IMR-90 (cell line): ENCODE results near the gene XPR1. TPM values are rescaled to one million over a fixed set of nuclear protein-coding genes. Genes with fewer than 3 reads are reported as not detected.

Source experiments
- ATAC-seq: fragments of 200-7000 bp; cut with Tn5 transposase; 2 replicates; pipeline ENCODE4 v1.9.1; 2020; ENCODE audit warnings: low read depth, mild to moderate bottlenecking, moderate library complexity
- BruUV-seq: library from RNA; stranded (reverse); fragments of 400-500 nt; replicated peaks from 2 replicates; lab custom pipeline; 2021; lab: Mats Ljungman, UMichigan
- CTCF ChIA-PET: fragments of 300-600 bp; formaldehyde crosslinking; extraction: SDS; loops from one replicate; lab custom pipeline; 2021; ENCODE audit warnings: antibody characterized with exemption; lab: Yijun Ruan, JAX
- POLR2A ChIA-PET: fragments of 300-600 bp; sonication (Branson Sonifier 250); formaldehyde crosslinking; loops from one replicate; lab custom pipeline; 2022; ENCODE audit warnings: antibody characterized with exemption; ENCODE audit not compliant: unreplicated experiment; lab: Charles Lee
- DNase-seq: peaks from one replicate; pipeline ENCODE4 v3.0.0; 2013
- H2AFZ ChIP-seq: replicated peaks from 2 replicates; pipeline ENCODE3; 2013; ENCODE audit warnings: low read length, mild to moderate bottlenecking; ENCODE audit not compliant: poor library complexity
- H2AK5ac ChIP-seq: 2 replicates; pipeline ENCODE4 v1.6.1; 2013; ENCODE audit warnings: low read depth, low read length, inconsistent platforms
- H2AK9ac ChIP-seq: replicated peaks from 2 replicates; pipeline ENCODE3; 2013; ENCODE audit warnings: mild to moderate bottlenecking, low read depth, low read length, moderate library complexity; ENCODE audit not compliant: poor library complexity
- H2BK120ac ChIP-seq: 2 replicates; pipeline ENCODE4 v1.6.1; 2013; ENCODE audit warnings: low read depth, low read length, inconsistent platforms
- H2BK15ac ChIP-seq: 3 replicates; pipeline ENCODE4 v1.6.1; 2013; ENCODE audit warnings: low read depth, low read length, inconsistent platforms
- H2BK20ac ChIP-seq: 2 replicates; pipeline ENCODE4 v1.6.1; 2013; ENCODE audit warnings: low read depth, mild to moderate bottlenecking, inconsistent platforms, low read length, moderate library complexity
- H2BK5ac ChIP-seq: 2 replicates; pipeline ENCODE4 v1.6.1; 2013; ENCODE audit warnings: mild to moderate bottlenecking, low read depth, low read length, inconsistent platforms; ENCODE audit not compliant: poor library complexity, severe bottlenecking
- H3K14ac ChIP-seq: replicated peaks from 2 replicates; pipeline ENCODE4 v1.6.1; 2013; ENCODE audit warnings: low read depth, low read length, inconsistent platforms
- H3K18ac ChIP-seq: 2 replicates; pipeline ENCODE4 v1.6.1; 2013; ENCODE audit warnings: low read depth, low read length, control low read depth
- H3K23ac ChIP-seq: 2 replicates; pipeline ENCODE4 v1.6.1; 2013; ENCODE audit warnings: low read depth, low read length, inconsistent platforms
- H3K27ac ChIP-seq: 2 replicates; pipeline ENCODE4 v1.5.1; 2013; ENCODE audit warnings: mild to moderate bottlenecking, control low read depth, low read length; ENCODE audit not compliant: insufficient read depth
- H3K27me3 ChIP-seq: 2 replicates; pipeline ENCODE4 v1.6.1; 2013; ENCODE audit warnings: low read length; ENCODE audit not compliant: control insufficient read depth, insufficient read depth
- H3K36me3 ChIP-seq: 2 replicates; pipeline ENCODE4 v1.6.1; 2013; ENCODE audit warnings: low read length, mixed read lengths; ENCODE audit not compliant: control insufficient read depth, insufficient read depth
- H3K4ac ChIP-seq: 2 replicates; pipeline ENCODE4 v1.6.1; 2013; ENCODE audit warnings: low read depth, low read length, inconsistent platforms
- H3K4me1 ChIP-seq: 2 replicates; pipeline ENCODE4 v1.6.1; 2013; ENCODE audit warnings: low read length, mixed read lengths; ENCODE audit not compliant: control insufficient read depth, insufficient read depth
- H3K4me2 ChIP-seq: 2 replicates; pipeline ENCODE4 v1.6.1; 2013; ENCODE audit warnings: low read depth, mild to moderate bottlenecking, control low read depth, low read length, moderate library complexity
- H3K4me3 ChIP-seq: 2 replicates; pipeline ENCODE4 v1.5.1; 2013; ENCODE audit warnings: low read depth, mild to moderate bottlenecking, control low read depth, low read length, moderate library complexity; ENCODE audit not compliant: insufficient read depth
- H3K56ac ChIP-seq: 2 replicates; pipeline ENCODE4 v1.6.1; 2013; ENCODE audit warnings: low read length, inconsistent platforms; ENCODE audit not compliant: insufficient read depth; ENCODE audit errors: extremely low read depth
- H3K79me1 ChIP-seq, 2 experiments: 2 replicates each; pipeline ENCODE4 v1.6.1; 2013; ENCODE audit warnings: low read length in 2 of 2, inconsistent platforms in 1 of 2, low read depth in 1 of 2
- H3K9ac ChIP-seq: 2 replicates; pipeline ENCODE4 v1.6.1; 2013; ENCODE audit warnings: low read depth, low read length, control low read depth
- H3K9me1 ChIP-seq: 2 replicates; pipeline ENCODE4 v1.6.1; 2013; ENCODE audit warnings: low read length, inconsistent platforms; ENCODE audit not compliant: insufficient read depth
- H3K9me3 ChIP-seq: 2 replicates; pipeline ENCODE4 v1.6.1; 2013; ENCODE audit warnings: low read length; ENCODE audit not compliant: control insufficient read depth, insufficient read depth
- H4K20me1 ChIP-seq: 2 replicates; pipeline ENCODE4 v1.6.1; 2013; ENCODE audit warnings: low read length, inconsistent platforms; ENCODE audit not compliant: insufficient read depth
- H4K5ac ChIP-seq: 2 replicates; pipeline ENCODE4 v1.6.1; 2013; ENCODE audit warnings: mild to moderate bottlenecking, low read depth, low read length, control low read depth
- H4K8ac ChIP-seq, 2 experiments: 2 replicates each; pipeline ENCODE4 v1.6.1; 2013; ENCODE audit warnings: low read depth in 2 of 2, low read length in 2 of 2, control low read depth in 1 of 2, inconsistent platforms in 1 of 2
- H4K91ac ChIP-seq: 2 replicates; pipeline ENCODE4 v1.6.1; 2013; ENCODE audit warnings: low read depth, low read length, inconsistent platforms; ENCODE audit not compliant: insufficient read depth
- BHLHE40 ChIP-seq: fragments of 150-350 bp; IDR thresholded peaks from 2 replicates; pipeline ENCODE4 v1.6.1; 2016; ENCODE audit warnings: mild to moderate bottlenecking, low read depth, low read length
- CEBPB ChIP-seq: IDR thresholded peaks from 2 replicates; pipeline ENCODE4 v1.6.1; 2012; ENCODE audit warnings: low read depth, low read length, improper control_type of control experiment
- CHD1 ChIP-seq: IDR thresholded peaks from 2 replicates; pipeline ENCODE4 v1.6.1; 2012; ENCODE audit warnings: low read depth, low read length, improper control_type of control experiment
- FOS ChIP-seq: fragments of 150-350 bp; IDR thresholded peaks from 2 replicates; pipeline ENCODE4 v1.6.1; 2016; ENCODE audit warnings: low read depth, low read length
- MAFK ChIP-seq: IDR thresholded peaks from 2 replicates; pipeline ENCODE4 v1.6.1; 2012; ENCODE audit warnings: low read depth, low read length, improper control_type of control experiment
- MAZ ChIP-seq: IDR thresholded peaks from 2 replicates; pipeline ENCODE4 v1.6.1; 2012; ENCODE audit warnings: low read depth, mild to moderate bottlenecking, low read length, improper control_type of control experiment, moderate library complexity, borderline replicate concordance
- MXI1 ChIP-seq: IDR thresholded peaks from 2 replicates; pipeline ENCODE4 v1.6.1; 2012; ENCODE audit warnings: low read depth, mild to moderate bottlenecking, low read length, moderate library complexity, borderline replicate concordance
- NFE2L2 ChIP-seq: fragments of 150-350 bp; IDR thresholded peaks from 2 replicates; pipeline ENCODE4 v1.6.1; 2016; ENCODE audit warnings: low read depth, mild to moderate bottlenecking, low read length
- POLR2A ChIP-seq: IDR thresholded peaks from 2 replicates; pipeline ENCODE4 v1.6.1; 2012; ENCODE audit warnings: mild to moderate bottlenecking, low read depth, low read length
- RAD21 ChIP-seq: IDR thresholded peaks from 2 replicates; pipeline ENCODE4 v1.6.1; 2012; ENCODE audit warnings: low read length, improper control_type of control experiment
- RCOR1 ChIP-seq: IDR thresholded peaks from 2 replicates; pipeline ENCODE4 v1.6.1; 2012; ENCODE audit warnings: mild to moderate bottlenecking, low read length, improper control_type of control experiment; ENCODE audit not compliant: insufficient replicate concordance
- RFX5 ChIP-seq: IDR thresholded peaks from 2 replicates; pipeline ENCODE4 v1.8.0; 2012; ENCODE audit warnings: low read depth, mild to moderate bottlenecking, low read length, moderate library complexity
- SMC3 ChIP-seq: fragments of 150-350 bp; IDR thresholded peaks from 2 replicates; pipeline ENCODE4 v1.6.1; 2016; ENCODE audit warnings: low read depth, mild to moderate bottlenecking, antibody characterized with exemption, low read length, moderate library complexity
- USF2 ChIP-seq: fragments of 150-350 bp; IDR thresholded peaks from 2 replicates; pipeline ENCODE4 v1.6.1; 2017; ENCODE audit warnings: mild to moderate bottlenecking, antibody characterized with exemption, low read length, low read depth
- WGBS, 2 experiments: methylation state at CpG; one replicate each; pipeline versions ENCODE4 v1.1.5 to v1.1.7; 2013; ENCODE audit warnings: missing lambda C conversion rate in 2 of 2; ENCODE audit not compliant: insufficient read length in 1 of 2; ENCODE audit errors: extremely low coverage in 2 of 2; 5-methylcytosine and 5-hydroxymethylcytosine counted together
- dilution Hi-C: fragments of 300-500 bp; cut with HindIII; formaldehyde crosslinking; loops from one replicate; pipeline ENCODE4 v1.14.3; 2018; ENCODE audit warnings: low sequenced_read_pairs; ENCODE audit not compliant: unreplicated experiment
- in situ Hi-C: fragments of 300-500 bp; cut with MboI; formaldehyde crosslinking; loops from 3 replicates; pipeline ENCODE4 v1.14.3; 2019; ENCODE audit warnings: low sequenced_read_pairs, inconsistent platforms, mixed read lengths
- intact Hi-C: fragments of 100-400 bp; cut with micrococcal nuclease; formaldehyde crosslinking; loops from 2 replicates; pipeline ENCODE4 v1.10.0; 2022
- polyA plus RNA-seq, 3 experiments: library from polyadenylated mRNA; depleted of rRNA; stranded (reverse); fragments of >200 nt; gene quantifications; 2 replicates each; pipeline ENCODE4 v1.2.3, GENCODE V29; 2012; ENCODE audit warnings: low replicate concordance in 1 of 3
- total RNA-seq: library from RNA; depleted of rRNA; stranded (reverse); fragments of >200 nt; gene quantifications from 2 replicates; pipeline ENCODE4 v1.2.3, GENCODE V29; 2012
- TF ChIP-seq, protein P1 (sequence below): conservative IDR thresholded peaks from 2 replicates; pipeline ENCODE4 v1.5.1; 2012; ENCODE audit warnings: mild to moderate bottlenecking, low read depth, low read length, improper control_type of control experiment
- TF ChIP-seq, protein P2 (sequence below): fragments of 150-350 bp; IDR thresholded peaks from 2 replicates; pipeline ENCODE4 v1.6.1; 2016; ENCODE audit warnings: low read depth, mild to moderate bottlenecking, low read length, moderate library complexity, borderline replicate concordance

XPR1 gene
- total and polyA plus RNA-seq, 2 of the 4 experiments (the other 2 are of a cell fraction): 11.8 to 25.1 TPM

- DNase-seq: no peak
- no peak overlapping the region for H2BK15ac ChIP-seq
- H3K36me3 ChIP-seq: peaks cover 27% of the 10 kb centered on the region; the same call in 1 of the 2 replicates
- H2BK20ac ChIP-seq: no peak overlapping the region
- no peak overlapping the region for H3K4me3 ChIP-seq
- no peak overlapping the region for H3K23ac ChIP-seq
- in situ Hi-C loops (no loop called here), intact Hi-C loops (no loop called here), dilution Hi-C loops (no loop called here)
- H3K18ac ChIP-seq: no peak overlapping the region
- H4K5ac ChIP-seq: no peak overlapping the region
- 81% methylated on average over 7 of the region's 10 CpGs; no CpG with 5 or more reads in 1 of the 2 experiments for WGBS, 2 experiments
- no peaks in the 10 kb centered on the region for H3K9me3 ChIP-seq
- H3K79me1 ChIP-seq: peaks cover 0 to 18% of the 10 kb centered on the region in 2 experiments; a peak in 2 of 4 replicates
- H3K4me1 ChIP-seq: peaks cover under 1% of the 10 kb centered on the region
- H3K9me1 ChIP-seq: 0 out of 2 replicates have a peak, but pooled peaks cover 5% of the 10 kb centered on the region
- no TSS peak for BruUV-seq
- no peak overlapping the region for H2BK120ac ChIP-seq
- no peak overlapping the region for H3K4ac ChIP-seq
- H4K91ac ChIP-seq: no peak overlapping the region
- CTCF ChIA-PET: no interaction called here
- no peak for TF ChIP-seq MAZ
- TF ChIP-seq, protein P1, sequence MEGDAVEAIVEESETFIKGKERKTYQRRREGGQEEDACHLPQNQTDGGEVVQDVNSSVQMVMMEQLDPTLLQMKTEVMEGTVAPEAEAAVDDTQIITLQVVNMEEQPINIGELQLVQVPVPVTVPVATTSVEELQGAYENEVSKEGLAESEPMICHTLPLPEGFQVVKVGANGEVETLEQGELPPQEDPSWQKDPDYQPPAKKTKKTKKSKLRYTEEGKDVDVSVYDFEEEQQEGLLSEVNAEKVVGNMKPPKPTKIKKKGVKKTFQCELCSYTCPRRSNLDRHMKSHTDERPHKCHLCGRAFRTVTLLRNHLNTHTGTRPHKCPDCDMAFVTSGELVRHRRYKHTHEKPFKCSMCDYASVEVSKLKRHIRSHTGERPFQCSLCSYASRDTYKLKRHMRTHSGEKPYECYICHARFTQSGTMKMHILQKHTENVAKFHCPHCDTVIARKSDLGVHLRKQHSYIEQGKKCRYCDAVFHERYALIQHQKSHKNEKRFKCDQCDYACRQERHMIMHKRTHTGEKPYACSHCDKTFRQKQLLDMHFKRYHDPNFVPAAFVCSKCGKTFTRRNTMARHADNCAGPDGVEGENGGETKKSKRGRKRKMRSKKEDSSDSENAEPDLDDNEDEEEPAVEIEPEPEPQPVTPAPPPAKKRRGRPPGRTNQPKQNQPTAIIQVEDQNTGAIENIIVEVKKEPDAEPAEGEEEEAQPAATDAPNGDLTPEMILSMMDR: no peak
- no peak for TF ChIP-seq NFE2L2
- no peak for TF ChIP-seq RAD21
- no peak for TF ChIP-seq RFX5
- no peak for TF ChIP-seq FOS
- no peak for TF ChIP-seq USF2
- TF ChIP-seq MXI1: no peak
- TF ChIP-seq, protein P2, sequence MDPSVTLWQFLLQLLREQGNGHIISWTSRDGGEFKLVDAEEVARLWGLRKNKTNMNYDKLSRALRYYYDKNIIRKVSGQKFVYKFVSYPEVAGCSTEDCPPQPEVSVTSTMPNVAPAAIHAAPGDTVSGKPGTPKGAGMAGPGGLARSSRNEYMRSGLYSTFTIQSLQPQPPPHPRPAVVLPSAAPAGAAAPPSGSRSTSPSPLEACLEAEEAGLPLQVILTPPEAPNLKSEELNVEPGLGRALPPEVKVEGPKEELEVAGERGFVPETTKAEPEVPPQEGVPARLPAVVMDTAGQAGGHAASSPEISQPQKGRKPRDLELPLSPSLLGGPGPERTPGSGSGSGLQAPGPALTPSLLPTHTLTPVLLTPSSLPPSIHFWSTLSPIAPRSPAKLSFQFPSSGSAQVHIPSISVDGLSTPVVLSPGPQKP: no peak
- TF ChIP-seq MAFK: no peak
- no peak for TF ChIP-seq POLR2A
- TF ChIP-seq BHLHE40: no peak
- TF ChIP-seq CEBPB: no peak
- no peak for TF ChIP-seq CHD1
- TF ChIP-seq RCOR1: no peak
- no peak for TF ChIP-seq SMC3
- H4K8ac ChIP-seq: no peak overlapping the region
- no peak overlapping the region for H3K9ac ChIP-seq
- no peak overlapping the region for H3K27ac ChIP-seq
- H2AFZ ChIP-seq: peak overlapping the region; percentile 41
- H2BK5ac ChIP-seq: no peak overlapping the region
- POLR2A ChIA-PET: no interaction called here
- no peaks in the 10 kb centered on the region for H3K27me3 ChIP-seq
- no peak for ATAC-seq
- no peaks in the 10 kb centered on the region for H4K20me1 ChIP-seq
- H3K56ac ChIP-seq: no peak overlapping the region
- H2AK9ac ChIP-seq: peak overlapping the region; percentile 13
- no peak overlapping the region for H2AK5ac ChIP-seq
- no peak overlapping the region for H3K4me2 ChIP-seq
- H3K14ac ChIP-seq: no peak overlapping the region
Measured at GRCh38 chr1:180916771-180917170, 284.9 kb downstream of the XPR1 start.
